Gastroesophageal sphincter (tissue), 3 donors: ENCODE measurements around the gene PRSS22.

Source experiments
- EP300 ChIP-seq: sonication (generic); formaldehyde crosslinking; IDR thresholded peaks from one replicate; pipeline ENCODE4 v1.6.1; 2017; ENCODE audit warnings: antibody characterized with exemption, mild to moderate bottlenecking
- POLR2A ChIP-seq, 2 donors: fragments of 450-650 bp; IDR thresholded peaks; one replicate each; pipeline ENCODE4 v1.6.1; 2017; ENCODE audit warnings: antibody characterized with exemption in 2 of 2, mild to moderate bottlenecking in 2 of 2, moderate library complexity in 1 of 2
- TF ChIP-seq, protein P1 (sequence below), 4 experiments: fragments of 200-600 bp in 2 of 4; fragments of 450-650 bp in 2 of 4; sonication (generic) in 1 of 4; IDR thresholded peaks; one replicate each; pipeline ENCODE4 v1.5.1; 2017 to 2019; ENCODE audit warnings: antibody characterized with exemption in 4 of 4, mild to moderate bottlenecking in 2 of 4, moderate library complexity in 2 of 4

DNA sequence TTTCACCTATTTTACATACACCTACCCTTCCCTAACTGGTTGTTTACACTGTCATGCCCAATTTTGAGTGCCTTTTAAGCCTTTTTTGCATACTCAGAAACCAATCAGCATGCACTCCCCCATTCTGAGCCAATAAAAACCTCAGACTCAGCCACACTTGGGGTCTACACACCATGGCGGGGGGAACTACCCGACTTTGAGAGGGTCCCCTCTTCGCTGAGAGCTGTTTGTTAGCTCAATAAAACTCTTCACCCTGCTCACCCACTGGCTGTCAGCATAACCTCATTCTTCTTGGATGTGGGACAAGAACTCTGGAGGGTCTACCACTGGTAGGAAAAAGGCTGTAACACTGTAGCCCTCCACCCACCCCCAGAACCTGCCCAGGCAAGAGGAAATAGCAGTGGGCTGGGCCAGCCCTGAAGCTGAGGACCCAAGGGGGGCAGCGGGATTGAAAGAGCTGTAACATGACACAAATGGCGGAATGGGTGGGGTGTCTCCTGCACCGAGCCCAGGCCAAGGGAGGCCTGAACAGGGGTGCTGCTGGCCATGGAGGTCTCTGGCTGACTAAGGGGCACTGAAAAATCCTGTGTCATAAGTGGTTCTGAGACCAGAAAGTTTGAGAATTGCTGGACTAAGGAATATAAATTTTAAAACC lies 22.0 kb upstream of the PRSS22 start:
- TF ChIP-seq, protein P1, sequence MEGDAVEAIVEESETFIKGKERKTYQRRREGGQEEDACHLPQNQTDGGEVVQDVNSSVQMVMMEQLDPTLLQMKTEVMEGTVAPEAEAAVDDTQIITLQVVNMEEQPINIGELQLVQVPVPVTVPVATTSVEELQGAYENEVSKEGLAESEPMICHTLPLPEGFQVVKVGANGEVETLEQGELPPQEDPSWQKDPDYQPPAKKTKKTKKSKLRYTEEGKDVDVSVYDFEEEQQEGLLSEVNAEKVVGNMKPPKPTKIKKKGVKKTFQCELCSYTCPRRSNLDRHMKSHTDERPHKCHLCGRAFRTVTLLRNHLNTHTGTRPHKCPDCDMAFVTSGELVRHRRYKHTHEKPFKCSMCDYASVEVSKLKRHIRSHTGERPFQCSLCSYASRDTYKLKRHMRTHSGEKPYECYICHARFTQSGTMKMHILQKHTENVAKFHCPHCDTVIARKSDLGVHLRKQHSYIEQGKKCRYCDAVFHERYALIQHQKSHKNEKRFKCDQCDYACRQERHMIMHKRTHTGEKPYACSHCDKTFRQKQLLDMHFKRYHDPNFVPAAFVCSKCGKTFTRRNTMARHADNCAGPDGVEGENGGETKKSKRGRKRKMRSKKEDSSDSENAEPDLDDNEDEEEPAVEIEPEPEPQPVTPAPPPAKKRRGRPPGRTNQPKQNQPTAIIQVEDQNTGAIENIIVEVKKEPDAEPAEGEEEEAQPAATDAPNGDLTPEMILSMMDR (IDR thresholded peaks at IDR 0.05): no peak
- TF ChIP-seq POLR2A (IDR thresholded peaks at IDR 0.05) (no peak), EP300 (no peak)
